ENCODE measurements around the gene RNF145. TPM values are rescaled to one million over a fixed set of nuclear protein-coding genes. Genes with fewer than 3 reads are reported as not detected.
"Not testable (repeated sequence)": the region's sequence is repeated elsewhere in the genome, so short reads cannot be mapped to it uniquely, and the experiment has no call there.

The RNF145 gene
- total and polyA plus RNA-seq, 10 of the 15 experiments (the other 5 are each of a cell fraction or from before 2014, with no cell fraction given), result 9.7 to 58.1 (median 38.2) TPM

DNA sequence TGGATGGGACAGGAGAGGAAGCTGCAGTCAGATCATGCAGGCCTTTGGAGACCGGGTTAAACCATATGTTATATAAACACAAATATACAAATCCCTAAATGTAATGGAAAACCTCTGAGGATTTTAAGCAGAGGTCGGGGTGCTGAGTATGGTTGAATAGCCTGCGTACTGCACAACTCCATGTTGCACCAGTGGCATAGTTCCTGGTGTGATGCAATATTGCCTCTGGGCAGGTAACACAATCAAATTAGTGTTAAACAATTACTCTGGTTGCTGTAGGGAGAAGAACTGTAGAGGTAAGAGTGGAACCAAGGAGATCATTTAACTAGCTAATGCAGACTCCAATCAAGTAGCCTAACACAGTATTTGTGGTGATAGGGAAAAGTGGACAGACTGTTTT, 21.3 kb upstream of the RNF145 start (continued):
- TF ChIP-seq CHD2 (IDR thresholded peaks at IDR 0.05; ENCODE audit: borderline replicate concordance, low read depth, low read length), result no peak
- TF ChIP-seq, protein P1, sequence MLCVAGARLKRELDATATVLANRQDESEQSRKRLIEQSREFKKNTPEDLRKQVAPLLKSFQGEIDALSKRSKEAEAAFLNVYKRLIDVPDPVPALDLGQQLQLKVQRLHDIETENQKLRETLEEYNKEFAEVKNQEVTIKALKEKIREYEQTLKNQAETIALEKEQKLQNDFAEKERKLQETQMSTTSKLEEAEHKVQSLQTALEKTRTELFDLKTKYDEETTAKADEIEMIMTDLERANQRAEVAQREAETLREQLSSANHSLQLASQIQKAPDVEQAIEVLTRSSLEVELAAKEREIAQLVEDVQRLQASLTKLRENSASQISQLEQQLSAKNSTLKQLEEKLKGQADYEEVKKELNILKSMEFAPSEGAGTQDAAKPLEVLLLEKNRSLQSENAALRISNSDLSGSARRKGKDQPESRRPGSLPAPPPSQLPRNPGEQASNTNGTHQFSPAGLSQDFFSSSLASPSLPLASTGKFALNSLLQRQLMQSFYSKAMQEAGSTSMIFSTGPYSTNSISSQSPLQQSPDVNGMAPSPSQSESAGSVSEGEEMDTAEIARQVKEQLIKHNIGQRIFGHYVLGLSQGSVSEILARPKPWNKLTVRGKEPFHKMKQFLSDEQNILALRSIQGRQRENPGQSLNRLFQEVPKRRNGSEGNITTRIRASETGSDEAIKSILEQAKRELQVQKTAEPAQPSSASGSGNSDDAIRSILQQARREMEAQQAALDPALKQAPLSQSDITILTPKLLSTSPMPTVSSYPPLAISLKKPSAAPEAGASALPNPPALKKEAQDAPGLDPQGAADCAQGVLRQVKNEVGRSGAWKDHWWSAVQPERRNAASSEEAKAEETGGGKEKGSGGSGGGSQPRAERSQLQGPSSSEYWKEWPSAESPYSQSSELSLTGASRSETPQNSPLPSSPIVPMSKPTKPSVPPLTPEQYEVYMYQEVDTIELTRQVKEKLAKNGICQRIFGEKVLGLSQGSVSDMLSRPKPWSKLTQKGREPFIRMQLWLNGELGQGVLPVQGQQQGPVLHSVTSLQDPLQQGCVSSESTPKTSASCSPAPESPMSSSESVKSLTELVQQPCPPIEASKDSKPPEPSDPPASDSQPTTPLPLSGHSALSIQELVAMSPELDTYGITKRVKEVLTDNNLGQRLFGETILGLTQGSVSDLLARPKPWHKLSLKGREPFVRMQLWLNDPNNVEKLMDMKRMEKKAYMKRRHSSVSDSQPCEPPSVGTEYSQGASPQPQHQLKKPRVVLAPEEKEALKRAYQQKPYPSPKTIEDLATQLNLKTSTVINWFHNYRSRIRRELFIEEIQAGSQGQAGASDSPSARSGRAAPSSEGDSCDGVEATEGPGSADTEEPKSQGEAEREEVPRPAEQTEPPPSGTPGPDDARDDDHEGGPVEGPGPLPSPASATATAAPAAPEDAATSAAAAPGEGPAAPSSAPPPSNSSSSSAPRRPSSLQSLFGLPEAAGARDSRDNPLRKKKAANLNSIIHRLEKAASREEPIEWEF (IDR thresholded peaks at IDR 0.05; ENCODE audit: insufficient replicate concordance, low read depth, low read length), result no peak
- TF ChIP-seq YBX1 (IDR thresholded peaks at IDR 0.05), result no peak

DNA sequence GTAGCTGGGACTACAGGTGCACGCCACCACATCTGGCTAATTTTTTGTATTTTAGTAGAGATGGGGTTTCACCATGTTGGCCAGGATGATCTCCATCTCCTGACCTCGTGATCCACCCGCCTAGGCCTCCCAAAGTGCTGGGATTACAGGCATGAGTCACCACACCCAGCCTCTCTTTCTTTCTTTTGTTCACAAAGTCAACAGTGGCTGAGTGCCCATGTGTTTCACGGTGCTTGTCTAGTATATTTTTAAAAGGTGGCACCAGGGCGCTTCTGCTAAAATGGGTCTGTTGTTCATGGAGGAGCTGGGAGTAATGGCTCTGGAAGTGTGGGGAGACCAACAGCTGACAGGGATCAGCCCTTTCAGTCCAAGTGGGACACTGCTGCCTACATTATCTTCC, 18.7 kb upstream of the RNF145 start:
- BruUV-seq (replicated peaks); intact Hi-C loops (cut with micrococcal nuclease; ENCODE audit: unreplicated experiment); H3K36me3 ChIP-seq (ENCODE audit: control insufficient read depth in 2 of 2, insufficient read depth in 2 of 2, low read length in 1 of 2); H3K79me2 ChIP-seq (ENCODE audit: control insufficient read depth, insufficient read depth, low read length); FAIRE-seq; H2AFZ ChIP-seq (ENCODE audit: control insufficient read depth, low read depth, low read length); H3K4me2 ChIP-seq (ENCODE audit: control insufficient read depth, insufficient read depth); in situ Hi-C loops (cut with MboI); RAD21 ChIA-PET (ENCODE audit: unreplicated experiment); H3K9me3 ChIP-seq (replicated peaks; ENCODE audit: control insufficient read depth, insufficient read depth, low read length); H4K20me1 ChIP-seq (ENCODE audit: control insufficient read depth, insufficient read depth); H3K9ac ChIP-seq (ENCODE audit: control insufficient read depth, insufficient read depth, low read length); H3K4me1 ChIP-seq (ENCODE audit: control insufficient read depth, insufficient read depth, low read length); ATAC-seq; H3K27me3 ChIP-seq (replicated peaks in 1 of 2; ENCODE audit: control insufficient read depth in 2 of 2, insufficient read depth in 2 of 2, low read length in 1 of 2); POLR2A ChIA-PET; H3K27ac ChIP-seq (ENCODE audit: control insufficient read depth, insufficient read depth); DNase-seq (ENCODE audit: low read depth, low spot score); H3K4me3 ChIP-seq: not testable (repeated sequence)
- ChIA-PET CTCF (interaction anchor here (1.1 kb wide), 1 partner anchor 71 kb away, joined by 3 read pairs; no protein-coding TSS in a partner anchor), SMC1A (ENCODE audit: uncharacterized antibody, unreplicated experiment) (interaction anchor here (0.6 kb wide), 1 partner anchor 11 kb away, joined by 3 read pairs; no protein-coding TSS in a partner anchor)
- WGBS (ENCODE audit: insufficient coverage, insufficient replicate concordance, low lambda C conversion rate, missing lambda C conversion rate), result 41% methylated on average over 5 of the region's 5 CpGs
